ENCODE data around the gene GAP43.

DNA sequence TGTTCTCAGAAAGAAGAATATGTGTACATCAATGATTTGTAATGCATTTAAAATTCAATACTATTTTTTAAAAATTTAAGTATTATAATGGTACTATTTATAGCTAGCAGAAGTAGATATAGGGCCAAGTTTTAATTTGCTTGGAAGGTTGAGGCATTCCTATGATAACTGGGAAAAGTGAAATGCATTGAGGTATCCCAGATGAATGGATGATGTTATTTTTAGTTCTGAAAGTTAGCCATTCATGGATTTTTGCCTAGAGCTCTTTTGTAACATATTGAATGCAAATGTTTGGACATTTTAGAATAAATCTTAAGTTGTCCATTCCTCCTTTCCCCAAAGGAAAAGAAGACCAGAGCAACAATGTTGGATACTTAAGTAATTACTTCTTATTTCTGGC, 47.6 kb downstream of the GAP43 start:
- no peak for TF ChIP-seq POLR2A (IDR thresholded peaks at IDR 0.05)
- TF ChIP-seq, protein P1, sequence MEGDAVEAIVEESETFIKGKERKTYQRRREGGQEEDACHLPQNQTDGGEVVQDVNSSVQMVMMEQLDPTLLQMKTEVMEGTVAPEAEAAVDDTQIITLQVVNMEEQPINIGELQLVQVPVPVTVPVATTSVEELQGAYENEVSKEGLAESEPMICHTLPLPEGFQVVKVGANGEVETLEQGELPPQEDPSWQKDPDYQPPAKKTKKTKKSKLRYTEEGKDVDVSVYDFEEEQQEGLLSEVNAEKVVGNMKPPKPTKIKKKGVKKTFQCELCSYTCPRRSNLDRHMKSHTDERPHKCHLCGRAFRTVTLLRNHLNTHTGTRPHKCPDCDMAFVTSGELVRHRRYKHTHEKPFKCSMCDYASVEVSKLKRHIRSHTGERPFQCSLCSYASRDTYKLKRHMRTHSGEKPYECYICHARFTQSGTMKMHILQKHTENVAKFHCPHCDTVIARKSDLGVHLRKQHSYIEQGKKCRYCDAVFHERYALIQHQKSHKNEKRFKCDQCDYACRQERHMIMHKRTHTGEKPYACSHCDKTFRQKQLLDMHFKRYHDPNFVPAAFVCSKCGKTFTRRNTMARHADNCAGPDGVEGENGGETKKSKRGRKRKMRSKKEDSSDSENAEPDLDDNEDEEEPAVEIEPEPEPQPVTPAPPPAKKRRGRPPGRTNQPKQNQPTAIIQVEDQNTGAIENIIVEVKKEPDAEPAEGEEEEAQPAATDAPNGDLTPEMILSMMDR (IDR thresholded peaks at IDR 0.05), result no peak

Data from adrenal gland (tissue), 5 donors.